HFFc6 (cell line): ENCODE measurements around the gene MYO1A. TPM values are rescaled to one million over a fixed set of nuclear protein-coding genes. Genes with fewer than 3 reads are reported as not detected.
A peak's percentile ranks its signal among the peaks of the same experiment; 100 is the strongest.

ENCODE experiments used
- DNase-seq: peaks from one replicate; pipeline ENCODE4 v3.0.0-alpha.2; 2018
- H3K27ac Mint-ChIP-seq: 2 replicates; pipeline ENCODE4 v1.8.0; 2020; ENCODE audit warnings: mild to moderate bottlenecking, mixed read lengths
- H3K27me3 Mint-ChIP-seq: 2 replicates; pipeline ENCODE4 v1.8.0; 2021; ENCODE audit warnings: mild to moderate bottlenecking, moderate library complexity, mixed read lengths; ENCODE audit not compliant: insufficient read depth
- H3K36me3 Mint-ChIP-seq: 2 replicates; pipeline ENCODE4 v1.8.0; 2021; ENCODE audit warnings: low read depth, mixed read lengths
- H3K4me1 Mint-ChIP-seq: 2 replicates; pipeline ENCODE4 v1.8.0; 2020; ENCODE audit warnings: low read depth, mixed read lengths
- H3K4me3 Mint-ChIP-seq: 2 replicates; pipeline ENCODE4 v1.8.0; 2020; ENCODE audit warnings: mild to moderate bottlenecking, moderate library complexity, mixed read lengths
- H3K9me3 Mint-ChIP-seq: 2 replicates; pipeline ENCODE4 v1.8.0; 2020; ENCODE audit warnings: mild to moderate bottlenecking, mixed read lengths
- CTCF ChIP-seq: fragments of 200-600 bp; sonication (generic); IDR thresholded peaks from 2 replicates; pipeline ENCODE4 v1.5.0; 2021; ENCODE audit warnings: antibody characterized with exemption, mild to moderate bottlenecking
- long read RNA-seq: library from polyadenylated mRNA; unstranded; transcript quantifications from one replicate; pipeline ENCODE4 v2.0.0, GENCODE V29; 2019
- total RNA-seq, 6 experiments: library from RNA; stranded (reverse); fragmentation: NEBNext Ultra II Directional; extraction: Animal tissue kit (Norgen Biotek cat#: 25700); gene quantifications; 2 replicates in 1 of 6; 3 replicates in 5 of 6; pipeline ENCODE4 v1.2.3, GENCODE V29; 2021

MYO1A gene
- under 1 TPM in 1 of 6 experiments, not detected in 5; 0.23 TPM for total RNA-seq
- long read RNA-seq = 0 reads

DNA sequence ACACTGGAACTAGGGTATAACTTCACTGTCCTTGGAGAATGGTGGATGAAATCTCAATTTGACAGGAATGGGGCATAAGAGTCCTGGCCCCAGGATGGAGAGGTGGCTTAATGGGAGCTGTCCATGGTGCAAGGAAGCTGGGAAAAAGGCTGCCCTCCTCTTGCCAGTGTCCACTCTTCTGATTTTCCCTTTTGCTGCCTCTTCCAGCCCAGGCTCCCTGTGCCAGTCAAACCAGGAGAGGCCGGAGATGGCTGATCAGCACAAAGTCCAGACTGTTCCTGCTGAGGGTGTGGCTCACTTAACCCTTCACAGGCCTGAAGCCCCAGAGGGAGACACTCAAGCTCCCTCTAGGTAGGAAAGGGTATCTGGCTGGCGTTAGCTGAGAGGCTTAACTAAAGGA is at the start of gene MYO1A:
Gene MYO1A (minus strand): TSS at position 240 of the 400 bp plus-strand sequence. CDS start 1,806 bp downstream, outside the sequence.
- no peak for TF ChIP-seq CTCF
- H3K4me1 Mint-ChIP-seq = peaks cover 40% of the 10 kb centered on the region
- H3K9me3 Mint-ChIP-seq = no peaks in the 10 kb centered on the region
- H3K36me3 Mint-ChIP-seq = peaks cover 5% of the 10 kb centered on the region; the same call in 1 of the 2 replicates
- H3K27me3 Mint-ChIP-seq = peaks cover 10% of the 10 kb centered on the region
- DNase-seq = peak; percentile 15
- H3K4me3 Mint-ChIP-seq = no peak within 1 kb of the TSS
- H3K27ac Mint-ChIP-seq = no peak within 1 kb of the TSS

- no peak overlapping the region for H3K4me3 Mint-ChIP-seq
- H3K27ac Mint-ChIP-seq = peak overlapping the region; percentile 37
- H3K36me3 Mint-ChIP-seq = peaks cover 31% of the 10 kb centered on the region
- H3K4me1 Mint-ChIP-seq = peaks cover 32% of the 10 kb centered on the region
- no peak for DNase-seq
- TF ChIP-seq CTCF = no peak
- no peaks in the 10 kb centered on the region for H3K9me3 Mint-ChIP-seq
- peaks cover 12% of the 10 kb centered on the region for H3K27me3 Mint-ChIP-seq
Measured at GRCh38 chr12:57099047-57099714, 49.3 kb upstream of the MYO1A start.

GRCh38 chr12:57098546-57098945 is 48.6 kb upstream of the MYO1A start:
- H3K4me3 Mint-ChIP-seq = no peak overlapping the region
- H3K27ac Mint-ChIP-seq = no peak overlapping the region
- peaks cover 38% of the 10 kb centered on the region for H3K4me1 Mint-ChIP-seq
- H3K27me3 Mint-ChIP-seq = peaks cover 12% of the 10 kb centered on the region
- peaks cover 28% of the 10 kb centered on the region for H3K36me3 Mint-ChIP-seq
- no peaks in the 10 kb centered on the region for H3K9me3 Mint-ChIP-seq
- TF ChIP-seq CTCF = no peak
- DNase-seq = no peak

- Mint-ChIP-seq H3K27me3 (peaks cover 16% of the 10 kb centered on the region), H3K27ac (no peak overlapping the region), H3K36me3 (peaks cover 28% of the 10 kb centered on the region), H3K9me3 (no peaks in the 10 kb centered on the region), H3K4me1 (peaks cover 49% of the 10 kb centered on the region), H3K4me3 (no peak overlapping the region)
- TF ChIP-seq CTCF = no peak
- no peak for DNase-seq
Measured at GRCh38 chr12:57097554-57097835, 47.6 kb upstream of the MYO1A start.

- Mint-ChIP-seq H3K36me3 (peaks cover 28% of the 10 kb centered on the region), H3K4me1 (peaks cover 54% of the 10 kb centered on the region), H3K27me3 (peaks cover 16% of the 10 kb centered on the region), H3K27ac (peak overlapping the region; percentile 92), H3K9me3 (no peaks in the 10 kb centered on the region), H3K4me3 (no peak overlapping the region)
- DNase-seq = no peak
- no peak for TF ChIP-seq CTCF
Measured at GRCh38 chr12:57096748-57097553, 47.0 kb upstream of the MYO1A start.
